GM18498 (cell line): ENCODE results near the gene PGF.

ENCODE experiments used
- ATAC-seq: cut with Tn5 transposase; IDR thresholded peaks from one replicate; pipeline ENCODE4 v1.9.1; 2021; ENCODE audit warnings: mild to moderate bottlenecking, moderate library complexity; ENCODE audit not compliant: unreplicated experiment

The PGF gene

DNA sequence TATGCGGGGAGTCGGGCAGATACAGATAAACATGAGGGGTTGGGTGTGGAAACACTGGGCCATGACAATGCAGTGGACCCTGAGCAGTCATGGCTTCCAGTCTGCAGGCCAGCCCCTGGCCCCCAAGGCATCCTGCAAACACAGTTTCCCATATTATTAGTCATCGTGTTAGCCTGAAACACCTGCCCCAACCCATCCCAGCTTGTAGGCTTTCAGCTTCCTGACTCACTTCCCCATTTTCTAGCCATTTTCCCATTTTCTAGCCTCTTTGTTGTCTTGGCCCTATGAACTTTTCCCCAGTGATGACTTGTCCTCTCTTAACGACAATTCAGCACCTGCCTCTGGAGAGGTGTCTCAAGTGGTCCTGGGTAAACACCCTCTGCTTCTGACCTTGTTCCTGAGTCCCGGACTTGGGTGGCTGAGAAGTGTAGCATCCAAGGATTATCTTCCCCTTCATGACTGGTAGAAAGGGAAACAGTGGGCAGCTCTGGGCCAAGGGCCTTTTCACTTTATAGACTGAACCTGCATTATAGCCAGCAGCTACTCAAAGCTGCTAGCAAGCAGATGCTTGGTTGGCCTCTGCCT lies 4.3 kb upstream of the PGF start:
- ATAC-seq, result no peak

- ATAC-seq, result no peak
Measured at GRCh38 chr14:74956280-74957072, 1.1 kb upstream of the PGF start.

- no peak for ATAC-seq
Measured at GRCh38 chr14:74956027-74956279, 556 bp upstream of the PGF start.

- ATAC-seq, result no peak
Measured at GRCh38 chr14:74954947-74955228, 509 bp downstream of the PGF start.

- no peak for ATAC-seq
Measured at GRCh38 chr14:74954232-74954946, 1.0 kb downstream of the PGF start.

- no peak for ATAC-seq
Measured at GRCh38 chr14:74953686-74954085, 1.7 kb downstream of the PGF start.

- ATAC-seq, result no peak
Measured at GRCh38 chr14:74952697-74953484, 2.5 kb downstream of the PGF start.

- ATAC-seq, result no peak
Measured at GRCh38 chr14:74952180-74952665, 3.2 kb downstream of the PGF start.

DNA sequence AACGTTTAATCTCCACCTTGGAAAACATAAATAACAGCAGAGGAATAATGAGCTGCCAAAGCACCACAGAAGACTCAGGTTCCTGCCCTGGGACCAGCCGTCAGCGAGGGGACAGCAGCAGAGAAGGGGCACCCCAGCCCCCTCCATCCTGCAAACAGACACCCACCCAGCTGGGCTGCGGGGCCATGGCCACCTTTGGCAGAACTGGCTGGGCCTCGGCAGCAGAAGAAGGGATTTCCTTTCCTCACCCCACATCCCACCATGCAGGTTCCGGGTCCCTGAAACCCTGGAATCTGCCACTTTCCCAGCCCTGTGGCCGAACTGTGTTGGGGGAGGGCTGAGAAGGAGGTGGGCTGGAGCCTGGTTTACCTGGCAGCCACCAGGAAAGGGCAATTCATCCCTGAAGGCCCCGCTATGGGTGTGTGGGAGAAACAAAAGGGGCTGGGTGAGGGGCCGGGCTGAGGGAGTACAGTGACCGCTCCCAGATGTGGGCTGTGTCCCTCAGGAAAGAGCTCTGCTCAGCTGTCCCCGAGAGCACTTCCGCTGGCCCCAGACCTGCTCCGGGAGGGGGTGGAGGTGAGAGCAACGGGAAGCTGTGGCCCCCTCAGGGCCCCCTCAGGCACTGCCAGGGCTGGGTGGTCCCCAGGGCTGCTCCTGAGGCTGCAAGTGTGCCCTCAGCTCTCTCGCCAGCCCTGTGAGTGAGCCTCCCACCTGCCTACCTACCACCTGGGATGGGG lies 3.8 kb downstream of the PGF start:
- no peak for ATAC-seq

GRCh38 chr14:74950795-74951442 lies 4.5 kb downstream of the PGF start:
- ATAC-seq, result no peak

DNA sequence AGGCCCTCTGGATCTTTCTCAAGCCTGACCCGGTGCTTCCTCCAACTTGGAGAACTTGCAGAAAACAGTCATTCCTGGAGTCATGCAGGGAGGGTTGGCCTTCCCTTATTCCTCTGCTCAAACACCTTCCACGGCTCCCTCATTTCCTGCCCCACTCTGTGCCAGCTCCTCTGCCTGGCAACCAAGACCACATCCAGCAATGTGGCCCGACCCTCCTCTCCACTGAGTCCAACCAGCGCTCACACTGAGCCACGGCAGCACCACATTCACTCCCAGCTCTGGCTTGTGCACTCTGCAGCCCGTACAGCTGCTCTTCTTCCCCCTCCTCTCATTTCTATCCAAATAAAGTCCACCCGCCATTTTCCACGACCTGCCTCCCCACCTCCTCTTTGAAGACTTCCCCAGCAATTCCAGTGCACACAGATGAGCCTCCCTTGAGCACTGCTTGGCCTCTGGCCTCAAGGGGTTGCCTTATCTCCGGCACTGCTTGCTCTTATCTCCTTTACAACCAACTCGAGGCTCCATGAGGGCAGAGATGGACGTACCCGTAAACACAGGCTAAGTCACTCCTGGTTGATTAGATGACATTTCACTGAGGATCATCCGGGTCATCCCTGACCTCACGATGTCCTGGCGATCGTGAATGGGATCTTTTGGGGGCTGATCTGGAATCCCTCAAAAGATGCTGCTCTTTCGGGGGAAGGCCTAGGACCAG lies 5.4 kb downstream of the PGF start:
- no peak for ATAC-seq

- ATAC-seq, result no peak
Measured at GRCh38 chr14:74949191-74949601, 6.2 kb downstream of the PGF start.

- no peak for ATAC-seq
Measured at GRCh38 chr14:74948228-74949175, 6.9 kb downstream of the PGF start.

- ATAC-seq, result no peak
Measured at GRCh38 chr14:74947353-74948227, 7.8 kb downstream of the PGF start.

GRCh38 chr14:74946659-74947281 lies 8.6 kb downstream of the PGF start:
- ATAC-seq, result no peak

GRCh38 chr14:74945852-74946658 lies 9.3 kb downstream of the PGF start:
- peak; percentile 72 for ATAC-seq
